ENCODE measurements around the gene VENTX.

GRCh38 chr10:133198206-133198605 is 39.4 kb upstream of the VENTX start:
- TF ChIP-seq POLR2A (IDR thresholded peaks at IDR 0.05; ENCODE audit: low read depth) (no peak), EP300 (IDR thresholded peaks at IDR 0.05) (no peak), POLR2AphosphoS5 (IDR thresholded peaks at IDR 0.05) (no peak)
- TF ChIP-seq, protein P1, sequence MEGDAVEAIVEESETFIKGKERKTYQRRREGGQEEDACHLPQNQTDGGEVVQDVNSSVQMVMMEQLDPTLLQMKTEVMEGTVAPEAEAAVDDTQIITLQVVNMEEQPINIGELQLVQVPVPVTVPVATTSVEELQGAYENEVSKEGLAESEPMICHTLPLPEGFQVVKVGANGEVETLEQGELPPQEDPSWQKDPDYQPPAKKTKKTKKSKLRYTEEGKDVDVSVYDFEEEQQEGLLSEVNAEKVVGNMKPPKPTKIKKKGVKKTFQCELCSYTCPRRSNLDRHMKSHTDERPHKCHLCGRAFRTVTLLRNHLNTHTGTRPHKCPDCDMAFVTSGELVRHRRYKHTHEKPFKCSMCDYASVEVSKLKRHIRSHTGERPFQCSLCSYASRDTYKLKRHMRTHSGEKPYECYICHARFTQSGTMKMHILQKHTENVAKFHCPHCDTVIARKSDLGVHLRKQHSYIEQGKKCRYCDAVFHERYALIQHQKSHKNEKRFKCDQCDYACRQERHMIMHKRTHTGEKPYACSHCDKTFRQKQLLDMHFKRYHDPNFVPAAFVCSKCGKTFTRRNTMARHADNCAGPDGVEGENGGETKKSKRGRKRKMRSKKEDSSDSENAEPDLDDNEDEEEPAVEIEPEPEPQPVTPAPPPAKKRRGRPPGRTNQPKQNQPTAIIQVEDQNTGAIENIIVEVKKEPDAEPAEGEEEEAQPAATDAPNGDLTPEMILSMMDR (IDR thresholded peaks at IDR 0.05) = no peak
